Measurements from ENCODE around the gene MPI.

MPI gene

GRCh38 chr15:74937590-74938371, 47.9 kb downstream of the MPI start, which contains the start of gene COX5A:
COX5A (minus strand) TSS chr15:74938073; CDS start chr15:74938014, 59 bp downstream.
- Histone ChIP-seq H3K9ac (peak within 1 kb of the TSS; percentile 67), H3K79me2 (peaks cover 15% of the 10 kb centered on the region), H3K4me1 (no peaks in the 10 kb centered on the region), H3K27me3 (ENCODE audit: control insufficient read depth, insufficient read depth, low read length) (no peaks in the 10 kb centered on the region), H3K27ac (peak within 1 kb of the TSS; percentile 97), H2AFZ (peak within 1 kb of the TSS; percentile 94), H3K9me3 (ENCODE audit: control insufficient read depth, low read length) (no peaks in the 10 kb centered on the region), H3K4me3 (ENCODE audit: low read depth, low read length) (peak within 1 kb of the TSS; percentile 97), H3K36me3 (ENCODE audit: control insufficient read depth, insufficient read depth, low read length) (no peaks in the 10 kb centered on the region), H3K4me2 (ENCODE audit: low read length) (peak within 1 kb of the TSS; percentile 80)
- no peak for TF ChIP-seq CTCF (IDR thresholded peaks at IDR 0.05)

- Histone ChIP-seq H2AFZ (no peak overlapping the region), H3K4me2 (ENCODE audit: low read length) (no peak overlapping the region), H3K4me3 (ENCODE audit: low read depth, low read length) (peak overlapping the region; percentile 17), H3K27me3 (ENCODE audit: control insufficient read depth, insufficient read depth, low read length) (no peaks in the 10 kb centered on the region), H3K4me1 (peaks cover 9% of the 10 kb centered on the region), H3K9ac (no peak overlapping the region), H3K79me2 (no peaks in the 10 kb centered on the region), H3K36me3 (ENCODE audit: control insufficient read depth, insufficient read depth, low read length) (no peaks in the 10 kb centered on the region), H3K27ac (no peak overlapping the region), H3K9me3 (ENCODE audit: control insufficient read depth, low read length) (no peaks in the 10 kb centered on the region)
- peak; percentile 90 for TF ChIP-seq CTCF (IDR thresholded peaks at IDR 0.05)
These were observed 60.5 kb downstream of the MPI start for GRCh38 chr15:74950078-74950908.

GRCh38 chr15:74951006-74951405, 61.2 kb downstream of the MPI start:
- Histone ChIP-seq H3K4me1 (peaks cover 9% of the 10 kb centered on the region), H3K4me3 (ENCODE audit: low read depth, low read length) (no peak overlapping the region), H3K27ac (no peak overlapping the region), H3K27me3 (ENCODE audit: control insufficient read depth, insufficient read depth, low read length) (no peaks in the 10 kb centered on the region), H3K4me2 (ENCODE audit: low read length) (no peak overlapping the region), H3K9ac (no peak overlapping the region), H3K36me3 (ENCODE audit: control insufficient read depth, insufficient read depth, low read length) (no peaks in the 10 kb centered on the region), H3K79me2 (no peaks in the 10 kb centered on the region), H3K9me3 (ENCODE audit: control insufficient read depth, low read length) (no peaks in the 10 kb centered on the region), H2AFZ (no peak overlapping the region)
- no peak for TF ChIP-seq CTCF (IDR thresholded peaks at IDR 0.05)
